Measurements from ENCODE around the gene DSC2. TPM values are rescaled to one million over a fixed set of nuclear protein-coding genes. Genes with fewer than 3 reads are reported as not detected.

DSC2 gene
- total RNA-seq, 2 donors from 2014 or later = 58.4 to 72.4 TPM

- Mint-ChIP-seq H3K27me3 (ENCODE audit: insufficient read depth) (no peaks in the 10 kb centered on the region), H3K4me3 (no peak overlapping the region), H3K27ac (no peak overlapping the region), H3K36me3 (ENCODE audit: low read depth) (no peaks in the 10 kb centered on the region), H3K9me3 (peaks cover 4% of the 10 kb centered on the region), H3K4me1 (no peaks in the 10 kb centered on the region)
- no peak overlapping the region for H3K4me3 ChIP-seq (ENCODE audit: low read length)
- H3K9ac ChIP-seq (ENCODE audit: extremely low read depth, low read length, poor library complexity, severe bottlenecking) = no peak overlapping the region
- no peaks in the 10 kb centered on the region for H3K36me3 ChIP-seq (ENCODE audit: control insufficient read depth, insufficient read depth, low read length)
- no peak overlapping the region for H3K27ac ChIP-seq (ENCODE audit: low read depth, low read length)
- DNase-seq = no peak
- H3K27me3 ChIP-seq (ENCODE audit: control insufficient read depth, insufficient read depth, low read length, poor library complexity, severe bottlenecking) = no peaks in the 10 kb centered on the region
- peaks cover 6% of the 10 kb centered on the region for H3K9me3 ChIP-seq (ENCODE audit: control insufficient read depth, low read length)
- no peaks in the 10 kb centered on the region for H3K4me1 ChIP-seq (ENCODE audit: control insufficient read depth, insufficient read depth, low read length)
- TF ChIP-seq, protein P1, sequence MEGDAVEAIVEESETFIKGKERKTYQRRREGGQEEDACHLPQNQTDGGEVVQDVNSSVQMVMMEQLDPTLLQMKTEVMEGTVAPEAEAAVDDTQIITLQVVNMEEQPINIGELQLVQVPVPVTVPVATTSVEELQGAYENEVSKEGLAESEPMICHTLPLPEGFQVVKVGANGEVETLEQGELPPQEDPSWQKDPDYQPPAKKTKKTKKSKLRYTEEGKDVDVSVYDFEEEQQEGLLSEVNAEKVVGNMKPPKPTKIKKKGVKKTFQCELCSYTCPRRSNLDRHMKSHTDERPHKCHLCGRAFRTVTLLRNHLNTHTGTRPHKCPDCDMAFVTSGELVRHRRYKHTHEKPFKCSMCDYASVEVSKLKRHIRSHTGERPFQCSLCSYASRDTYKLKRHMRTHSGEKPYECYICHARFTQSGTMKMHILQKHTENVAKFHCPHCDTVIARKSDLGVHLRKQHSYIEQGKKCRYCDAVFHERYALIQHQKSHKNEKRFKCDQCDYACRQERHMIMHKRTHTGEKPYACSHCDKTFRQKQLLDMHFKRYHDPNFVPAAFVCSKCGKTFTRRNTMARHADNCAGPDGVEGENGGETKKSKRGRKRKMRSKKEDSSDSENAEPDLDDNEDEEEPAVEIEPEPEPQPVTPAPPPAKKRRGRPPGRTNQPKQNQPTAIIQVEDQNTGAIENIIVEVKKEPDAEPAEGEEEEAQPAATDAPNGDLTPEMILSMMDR (conservative IDR thresholded peaks at IDR 0.05) = no peak
These were observed 44.6 kb upstream of the DSC2 start for GRCh38 chr18:31146809-31147208.

DNA sequence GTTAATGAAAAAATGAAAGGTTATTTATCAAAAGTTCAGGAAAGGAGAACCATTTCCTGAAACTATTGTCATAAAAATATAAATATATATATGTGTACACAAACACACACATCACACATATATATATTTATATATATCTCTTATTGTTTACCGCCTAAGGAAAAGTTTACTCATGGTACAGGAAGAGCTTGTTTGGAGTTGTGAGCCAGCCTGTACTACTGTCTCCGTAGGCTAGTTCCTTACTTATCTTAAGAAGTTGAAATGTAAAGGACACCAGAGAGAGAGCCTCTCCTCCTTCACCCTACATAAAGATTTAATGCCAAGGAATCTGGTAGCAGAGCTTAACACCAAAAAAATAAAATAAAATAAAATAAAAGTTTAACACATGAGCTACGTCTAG lies 40.8 kb upstream of the DSC2 start:
- DNase-seq = no peak
- WGBS, 2 experiments (ENCODE audit: insufficient coverage in 1 of 2, insufficient read length in 1 of 2) = 100% methylated on average over 3 of the region's 3 CpGs; no CpG with 5 or more reads in 1 of the 2 experiments
- Histone ChIP-seq H3K4me1 (ENCODE audit: control insufficient read depth, insufficient read depth, low read length) (no peaks in the 10 kb centered on the region), H3K4me3 (ENCODE audit: low read length) (no peak overlapping the region), H3K27ac (ENCODE audit: low read depth, low read length) (no peak overlapping the region), H3K9me3 (ENCODE audit: control insufficient read depth, low read length) (peaks cover 6% of the 10 kb centered on the region), H3K9ac (ENCODE audit: extremely low read depth, low read length, poor library complexity, severe bottlenecking) (no peak overlapping the region), H3K36me3 (ENCODE audit: control insufficient read depth, insufficient read depth, low read length) (no peaks in the 10 kb centered on the region), H3K27me3 (ENCODE audit: control insufficient read depth, insufficient read depth, low read length, poor library complexity, severe bottlenecking) (no peaks in the 10 kb centered on the region)
- no peak overlapping the region for H3K27ac Mint-ChIP-seq
- H3K36me3 Mint-ChIP-seq (ENCODE audit: low read depth) = no peaks in the 10 kb centered on the region
- no peaks in the 10 kb centered on the region for H3K27me3 Mint-ChIP-seq (ENCODE audit: insufficient read depth)
- no peaks in the 10 kb centered on the region for H3K4me1 Mint-ChIP-seq
- no peak overlapping the region for H3K4me3 Mint-ChIP-seq
- TF ChIP-seq, protein P1 (conservative IDR thresholded peaks at IDR 0.05) = no peak
- H3K9me3 Mint-ChIP-seq = peaks cover 4% of the 10 kb centered on the region

- TF ChIP-seq, protein P1 (conservative IDR thresholded peaks at IDR 0.05) = no peak
- Mint-ChIP-seq H3K27ac (no peak overlapping the region), H3K9me3 (no peaks in the 10 kb centered on the region), H3K27me3 (ENCODE audit: insufficient read depth) (no peaks in the 10 kb centered on the region), H3K4me3 (no peak overlapping the region), H3K4me1 (no peaks in the 10 kb centered on the region), H3K36me3 (ENCODE audit: low read depth) (no peaks in the 10 kb centered on the region)
- H3K27ac ChIP-seq (ENCODE audit: low read depth, low read length) = no peak overlapping the region
- no peak for DNase-seq
- no peak overlapping the region for H3K4me3 ChIP-seq (ENCODE audit: low read length)
- H3K9me3 ChIP-seq (ENCODE audit: control insufficient read depth, low read length) = no peaks in the 10 kb centered on the region
- no peak overlapping the region for H3K9ac ChIP-seq (ENCODE audit: extremely low read depth, low read length, poor library complexity, severe bottlenecking)
- no peaks in the 10 kb centered on the region for H3K36me3 ChIP-seq (ENCODE audit: control insufficient read depth, insufficient read depth, low read length)
- H3K27me3 ChIP-seq (ENCODE audit: control insufficient read depth, insufficient read depth, low read length, poor library complexity, severe bottlenecking) = no peaks in the 10 kb centered on the region
- H3K4me1 ChIP-seq (ENCODE audit: control insufficient read depth, insufficient read depth, low read length) = no peaks in the 10 kb centered on the region
- 86% methylated on average over 1 of the region's 1 CpG; no CpG with 5 or more reads in 1 of the 2 experiments for WGBS, 2 experiments (ENCODE audit: insufficient coverage in 1 of 2, insufficient read length in 1 of 2)
These were observed 36.5 kb upstream of the DSC2 start for GRCh38 chr18:31138709-31139108.

Measured in endodermal cell (in vitro differentiated cells).